Fibroblast of lung (primary cell): ENCODE measurements around the gene FBXO9. TPM values are rescaled to one million over a fixed set of nuclear protein-coding genes. Genes with fewer than 3 reads are reported as not detected.

ENCODE experiments used
- DNase-seq, 2 donors: peaks; one replicate each; pipeline versions ENCODE4 v3.0.0 to v3.0.0-alpha.2; 2010; ENCODE audit warnings: low read depth in 2 of 2
- H2AFZ ChIP-seq: 2 replicates; pipeline ENCODE4 v1.5.1; 2012; ENCODE audit warnings: low read length, control low read depth, inconsistent platforms
- H3K27ac ChIP-seq: 2 replicates; pipeline ENCODE4 v1.5.1; 2011; ENCODE audit warnings: low read length, control low read depth; ENCODE audit not compliant: insufficient read depth
- H3K27me3 ChIP-seq: 2 replicates; pipeline ENCODE4 v1.5.1; 2011; ENCODE audit warnings: mild to moderate bottlenecking, low read length; ENCODE audit not compliant: control insufficient read depth, insufficient read depth
- H3K36me3 ChIP-seq: 2 replicates; pipeline ENCODE4 v1.5.1; 2011; ENCODE audit warnings: low read length; ENCODE audit not compliant: control insufficient read depth, insufficient read depth
- H3K4me1 ChIP-seq: 2 replicates; pipeline ENCODE4 v1.5.1; 2011; ENCODE audit warnings: low read length; ENCODE audit not compliant: control insufficient read depth, insufficient read depth; ENCODE audit errors: extremely low read depth
- H3K4me2 ChIP-seq: 2 replicates; pipeline ENCODE4 v1.5.1; 2011; ENCODE audit warnings: low read length, control low read depth; ENCODE audit not compliant: insufficient read depth; ENCODE audit errors: extremely low read depth
- H3K4me3 ChIP-seq, 4 experiments: fragments of 200-600 bp in 1 of 4; sonication (generic) in 1 of 4; replicated peaks in 1 of 4; 2 replicates each; pipeline ENCODE4 v1.5.1; 2011 to 2016; ENCODE audit warnings: low read length in 4 of 4, low read depth in 3 of 4, mild to moderate bottlenecking in 3 of 4, control low read depth in 2 of 4, inconsistent platforms in 1 of 4, mixed read lengths in 1 of 4; ENCODE audit not compliant: insufficient read depth in 1 of 4; ENCODE audit errors: control extremely low read depth in 1 of 4
- H3K79me2 ChIP-seq: 2 replicates; pipeline ENCODE4 v1.5.1; 2012; ENCODE audit warnings: mild to moderate bottlenecking, low read length, inconsistent platforms; ENCODE audit not compliant: control insufficient read depth, insufficient read depth
- H3K9ac ChIP-seq: 2 replicates; pipeline ENCODE4 v1.5.1; 2011; ENCODE audit warnings: mild to moderate bottlenecking, low read length, control low read depth; ENCODE audit not compliant: insufficient read depth
- H3K9me3 ChIP-seq: 2 replicates; pipeline ENCODE4 v1.5.1; 2012; ENCODE audit warnings: low read depth, low read length; ENCODE audit not compliant: control insufficient read depth, insufficient read depth
- H4K20me1 ChIP-seq: 2 replicates; pipeline ENCODE4 v1.5.1; 2011; ENCODE audit warnings: low read length; ENCODE audit not compliant: control insufficient read depth, insufficient read depth; ENCODE audit errors: extremely low read depth
- EZH2 ChIP-seq: IDR thresholded peaks from 2 replicates; pipeline ENCODE4 v1.5.1; 2012; ENCODE audit warnings: low read length, control low read depth, mild to moderate bottlenecking; ENCODE audit errors: missing control alignments
- polyA plus RNA-seq, 2 donors: library from polyadenylated mRNA; depleted of rRNA in 1 of 2; stranded (reverse) in 1 of 2; unstranded in 1 of 2; fragments of >200 nt; gene quantifications; 2 replicates each; pipeline ENCODE4 v1.2.1, GENCODE V29; 2011 to 2012; ENCODE audit warnings: missing spikeins in 1 of 2
- total RNA-seq: library from RNA; depleted of rRNA; stranded (reverse); fragments of >200 nt; gene quantifications from 2 replicates; pipeline ENCODE4 v1.2.1, GENCODE V29; 2014
- TF ChIP-seq, protein P1 (sequence below), 2 donors: IDR thresholded peaks in 1 of 2; conservative IDR thresholded peaks in 1 of 2; 1 replicate in 1 of 2; 2 replicates in 1 of 2; pipeline ENCODE4 v1.5.1; 2011 to 2012; ENCODE audit warnings: low read length in 2 of 2, control low read depth in 1 of 2, inconsistent platforms in 1 of 2, low read depth in 1 of 2, mild to moderate bottlenecking in 1 of 2

FBXO9 gene
- total and polyA plus RNA-seq, 2 donors (not counting 1 experiment from before 2014, with no cell fraction given) = 44.8 to 65.2 TPM

- Histone ChIP-seq H3K9ac (no peak overlapping the region), H4K20me1 (no peaks in the 10 kb centered on the region), H3K4me1 (peaks cover 26% of the 10 kb centered on the region), H3K79me2 (peaks cover 1% of the 10 kb centered on the region), H2AFZ (no peak overlapping the region), H3K27ac (peak overlapping the region; percentile 78), H3K36me3 (peaks cover 5% of the 10 kb centered on the region), H3K27me3 (no peaks in the 10 kb centered on the region), H3K4me3 (no peak overlapping the region), H3K9me3 (no peaks in the 10 kb centered on the region), H3K4me2 (peak overlapping the region; percentile 58)
- no peak for TF ChIP-seq EZH2
- TF ChIP-seq, protein P1, sequence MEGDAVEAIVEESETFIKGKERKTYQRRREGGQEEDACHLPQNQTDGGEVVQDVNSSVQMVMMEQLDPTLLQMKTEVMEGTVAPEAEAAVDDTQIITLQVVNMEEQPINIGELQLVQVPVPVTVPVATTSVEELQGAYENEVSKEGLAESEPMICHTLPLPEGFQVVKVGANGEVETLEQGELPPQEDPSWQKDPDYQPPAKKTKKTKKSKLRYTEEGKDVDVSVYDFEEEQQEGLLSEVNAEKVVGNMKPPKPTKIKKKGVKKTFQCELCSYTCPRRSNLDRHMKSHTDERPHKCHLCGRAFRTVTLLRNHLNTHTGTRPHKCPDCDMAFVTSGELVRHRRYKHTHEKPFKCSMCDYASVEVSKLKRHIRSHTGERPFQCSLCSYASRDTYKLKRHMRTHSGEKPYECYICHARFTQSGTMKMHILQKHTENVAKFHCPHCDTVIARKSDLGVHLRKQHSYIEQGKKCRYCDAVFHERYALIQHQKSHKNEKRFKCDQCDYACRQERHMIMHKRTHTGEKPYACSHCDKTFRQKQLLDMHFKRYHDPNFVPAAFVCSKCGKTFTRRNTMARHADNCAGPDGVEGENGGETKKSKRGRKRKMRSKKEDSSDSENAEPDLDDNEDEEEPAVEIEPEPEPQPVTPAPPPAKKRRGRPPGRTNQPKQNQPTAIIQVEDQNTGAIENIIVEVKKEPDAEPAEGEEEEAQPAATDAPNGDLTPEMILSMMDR (conservative IDR thresholded peaks at IDR 0.05 in 1 of 2, IDR thresholded peaks at IDR 0.05 in 1 of 2; ENCODE audit: low read depth in 1 of 2, low read length in 2 of 2) = no peak
- peak; percentile 24 to 86 for DNase-seq
These were observed 21.6 kb upstream of the FBXO9 start for GRCh38 chr6:53043581-53043980.

DNA sequence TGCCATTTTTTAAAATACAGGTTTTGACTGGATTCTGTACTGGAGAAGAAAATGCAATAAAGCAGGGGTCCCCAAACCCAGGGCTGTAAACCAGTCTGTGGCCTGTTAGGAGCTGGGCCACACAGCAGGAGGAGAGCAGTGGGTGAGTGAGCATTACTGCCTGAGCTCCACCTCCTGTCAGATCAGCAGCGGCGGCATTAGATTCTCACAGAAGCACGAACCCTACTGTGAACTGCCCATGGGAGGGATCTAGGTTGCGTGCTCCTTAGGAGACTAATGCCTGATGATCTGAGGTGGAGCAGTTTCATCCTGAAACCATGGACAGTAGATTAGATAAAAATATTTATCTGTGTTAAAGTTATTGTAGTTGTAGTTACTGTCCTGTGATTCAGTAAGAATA, 21.1 kb upstream of the FBXO9 start:
- peak overlapping the region; percentile 58 for H3K4me2 ChIP-seq
- H3K36me3 ChIP-seq = peaks cover 4% of the 10 kb centered on the region
- TF ChIP-seq, protein P1 (conservative IDR thresholded peaks at IDR 0.05 in 1 of 2, IDR thresholded peaks at IDR 0.05 in 1 of 2; ENCODE audit: low read depth in 1 of 2, low read length in 2 of 2) = no peak
- TF ChIP-seq EZH2 = no peak
- DNase-seq = peak; percentile 51 to 78
- H3K4me3 ChIP-seq = no peak overlapping the region
- peaks cover 26% of the 10 kb centered on the region for H3K4me1 ChIP-seq
- H3K9ac ChIP-seq = no peak overlapping the region
- H2AFZ ChIP-seq = no peak overlapping the region
- H3K9me3 ChIP-seq = no peaks in the 10 kb centered on the region
- H3K27me3 ChIP-seq = no peaks in the 10 kb centered on the region
- H4K20me1 ChIP-seq = no peaks in the 10 kb centered on the region
- peak overlapping the region; percentile 78 for H3K27ac ChIP-seq
- peaks cover 1% of the 10 kb centered on the region for H3K79me2 ChIP-seq

- peaks cover under 1% of the 10 kb centered on the region for H3K36me3 ChIP-seq
- DNase-seq = no peak
- peaks cover 26% of the 10 kb centered on the region for H3K4me1 ChIP-seq
- no peak overlapping the region for H3K4me3 ChIP-seq
- H3K79me2 ChIP-seq = peaks cover 1% of the 10 kb centered on the region
- no peak overlapping the region for H2AFZ ChIP-seq
- no peak overlapping the region for H3K9ac ChIP-seq
- H3K27ac ChIP-seq = peak overlapping the region; percentile 78
- H3K4me2 ChIP-seq = peak overlapping the region; percentile 41
- no peaks in the 10 kb centered on the region for H3K9me3 ChIP-seq
- H4K20me1 ChIP-seq = no peaks in the 10 kb centered on the region
- H3K27me3 ChIP-seq = no peaks in the 10 kb centered on the region
- TF ChIP-seq, protein P1 (conservative IDR thresholded peaks at IDR 0.05 in 1 of 2, IDR thresholded peaks at IDR 0.05 in 1 of 2; ENCODE audit: low read depth in 1 of 2, low read length in 2 of 2) = no peak
- TF ChIP-seq EZH2 = no peak
These were observed 20.6 kb upstream of the FBXO9 start for GRCh38 chr6:53044572-53044971.
